BLaER1 treated with 17β-estradiol and CSF1 and Interleukin-3, amounts not matched to agents 10 nM and 100 nM (cell line): ENCODE results near the gene DCBLD1.

ENCODE experiments used
- H3K27ac ChIP-seq, 11 experiments: shearing (Covaris generic); formaldehyde crosslinking; 2 replicates each; pipeline ENCODE4 v1.8.1; 2022
- H3K27me3 ChIP-seq, 11 experiments: shearing (Covaris generic); formaldehyde crosslinking; 2 replicates each; pipeline ENCODE4 v1.8.1; 2022
- H3K36me3 ChIP-seq, 11 experiments: shearing (Covaris generic); formaldehyde crosslinking; 2 replicates each; pipeline ENCODE4 v1.8.1; 2022
- H3K4me1 ChIP-seq, 10 experiments: shearing (Covaris generic); formaldehyde crosslinking; 2 replicates each; pipeline ENCODE4 v1.8.1; 2022
- H3K4me2 ChIP-seq, 11 experiments: shearing (Covaris generic); formaldehyde crosslinking; 2 replicates each; pipeline ENCODE4 v1.8.1; 2022
- H3K4me3 ChIP-seq, 10 experiments: shearing (Covaris generic); formaldehyde crosslinking; 2 replicates each; pipeline ENCODE4 v1.8.1; 2022
- H3K9ac ChIP-seq, 11 experiments: shearing (Covaris generic); formaldehyde crosslinking; 2 replicates each; pipeline ENCODE4 v1.8.1; 2022
- H3K9me3 ChIP-seq, 11 experiments: shearing (Covaris generic); formaldehyde crosslinking; replicated peaks in 1 of 11; 2 replicates each; pipeline ENCODE4 v1.8.1; 2022
- H4K20me1 ChIP-seq, 11 experiments: shearing (Covaris generic); formaldehyde crosslinking; 2 replicates each; pipeline ENCODE4 v1.8.1; 2022
- Cebpa-rat ChIP-seq, 11 experiments: shearing (Covaris generic); IDR thresholded peaks; 2 replicates each; pipeline ENCODE4 v1.8.1; 2022

Gene DCBLD1

GRCh38 chr6:117481278-117481925 lies 1.1 kb upstream of the DCBLD1 start:
- Histone ChIP-seq H3K4me2 (no peak overlapping the region), H3K27ac (no peak overlapping the region), H3K36me3 (no peaks in the 10 kb centered on the region), H3K27me3 (peaks cover 39 to 51% (median 46%) of the 10 kb centered on the region in 11 experiments), H3K4me1 (peaks cover 0 to 9% (median 7%) of the 10 kb centered on the region in 10 experiments; a peak in 10 of 20 replicates), H4K20me1 (no peaks in the 10 kb centered on the region; a peak in 1 of 22 replicates), H3K9ac (no peak overlapping the region), H3K4me3 (no peak overlapping the region), H3K9me3 (peaks cover 0 to 14% (median 7%) of the 10 kb centered on the region in 11 experiments; a peak in 13 of 22 replicates)
- TF ChIP-seq Cebpa-rat (IDR thresholded peaks at IDR 0.05): no peak

DNA sequence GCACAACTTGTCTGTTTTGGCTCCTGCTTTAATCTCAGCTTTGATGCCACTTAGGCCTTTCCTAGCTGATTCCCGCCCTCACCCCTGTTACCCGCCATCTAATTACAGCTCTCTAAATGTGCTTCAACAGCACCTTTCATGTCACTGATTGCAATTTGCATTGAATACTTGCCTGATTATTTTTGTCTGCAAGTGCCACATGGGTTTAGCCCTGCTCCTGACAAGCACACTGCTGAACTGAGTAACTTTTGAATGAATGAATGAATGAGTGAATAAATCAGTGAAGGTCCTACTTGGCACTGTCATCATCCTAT lies 591 bp upstream of the DCBLD1 start:
- Histone ChIP-seq H3K27me3 (peaks cover 39 to 53% (median 46%) of the 10 kb centered on the region in 11 experiments), H3K4me3 (peak overlapping the region in 1 of 10 experiments; percentile 57; a peak in 1 of 20 replicates), H3K36me3 (no peaks in the 10 kb centered on the region), H3K4me2 (no peak overlapping the region), H4K20me1 (no peaks in the 10 kb centered on the region; a peak in 1 of 22 replicates), H3K9me3 (peaks cover 0 to 14% (median 7%) of the 10 kb centered on the region in 11 experiments; a peak in 13 of 22 replicates), H3K27ac (no peak overlapping the region), H3K9ac (no peak overlapping the region), H3K4me1 (peaks cover 0 to 9% (median 7%) of the 10 kb centered on the region in 10 experiments; a peak in 10 of 20 replicates)
- TF ChIP-seq Cebpa-rat (IDR thresholded peaks at IDR 0.05): no peak

- peak overlapping the region; percentile 26 to 76 (median 70) for H3K9ac ChIP-seq
- H3K4me2 ChIP-seq: peak overlapping the region; percentile 70 to 94 (median 90)
- peaks cover 39 to 53% (median 46%) of the 10 kb centered on the region in 11 experiments for H3K27me3 ChIP-seq
- peaks cover 0 to 9% (median 7%) of the 10 kb centered on the region in 10 experiments; a peak in 10 of 20 replicates for H3K4me1 ChIP-seq
- H4K20me1 ChIP-seq: no peaks in the 10 kb centered on the region; a peak in 1 of 22 replicates
- TF ChIP-seq Cebpa-rat (IDR thresholded peaks at IDR 0.05): no peak
- peak overlapping the region; percentile 56 to 74 (median 64) for H3K4me3 ChIP-seq
- H3K9me3 ChIP-seq: peaks cover 0 to 16% (median 7%) of the 10 kb centered on the region in 11 experiments; a peak in 13 of 22 replicates
- peak overlapping the region in 6 of 11 experiments; percentile 15 to 75 (median 50); a peak in 12 of 22 replicates for H3K27ac ChIP-seq
- H3K36me3 ChIP-seq: no peaks in the 10 kb centered on the region
Observed at GRCh38 chr6:117483004-117483644, 650 bp downstream of the DCBLD1 start.

DNA sequence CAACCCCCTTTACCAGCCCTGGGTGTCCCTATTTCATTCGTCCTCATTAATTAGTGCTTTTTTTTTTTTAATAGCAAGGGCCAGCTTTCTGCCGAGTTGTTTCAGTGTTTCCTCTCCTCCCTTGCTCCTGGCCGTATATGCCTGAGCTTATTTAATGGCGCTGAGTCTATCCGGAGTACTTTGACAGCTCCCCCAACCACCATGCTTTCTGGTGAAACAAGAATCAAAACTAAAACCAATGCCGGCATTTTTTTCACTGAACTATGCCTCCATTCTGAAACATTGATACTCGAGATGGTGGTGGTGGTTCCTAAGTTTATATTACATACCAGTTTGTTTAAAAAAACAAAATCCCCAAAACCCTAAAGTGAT lies 1.2 kb downstream of the DCBLD1 start:
- Histone ChIP-seq H3K27ac (peak overlapping the region in 4 of 11 experiments; percentile 45 to 75 (median 60); a peak in 6 of 22 replicates), H4K20me1 (no peaks in the 10 kb centered on the region; a peak in 1 of 22 replicates), H3K36me3 (no peaks in the 10 kb centered on the region), H3K9me3 (peaks cover 0 to 16% (median 7%) of the 10 kb centered on the region in 11 experiments; a peak in 13 of 22 replicates), H3K27me3 (peaks cover 39 to 53% (median 46%) of the 10 kb centered on the region in 11 experiments), H3K4me1 (peaks cover 0 to 9% (median 7%) of the 10 kb centered on the region in 10 experiments; a peak in 10 of 20 replicates), H3K4me2 (peak overlapping the region; percentile 70 to 94 (median 90)), H3K4me3 (peak overlapping the region; percentile 56 to 74 (median 64)), H3K9ac (peak overlapping the region in 10 of 11 experiments; percentile 26 to 76 (median 72); a peak in 17 of 22 replicates)
- TF ChIP-seq Cebpa-rat (IDR thresholded peaks at IDR 0.05): no peak

DNA sequence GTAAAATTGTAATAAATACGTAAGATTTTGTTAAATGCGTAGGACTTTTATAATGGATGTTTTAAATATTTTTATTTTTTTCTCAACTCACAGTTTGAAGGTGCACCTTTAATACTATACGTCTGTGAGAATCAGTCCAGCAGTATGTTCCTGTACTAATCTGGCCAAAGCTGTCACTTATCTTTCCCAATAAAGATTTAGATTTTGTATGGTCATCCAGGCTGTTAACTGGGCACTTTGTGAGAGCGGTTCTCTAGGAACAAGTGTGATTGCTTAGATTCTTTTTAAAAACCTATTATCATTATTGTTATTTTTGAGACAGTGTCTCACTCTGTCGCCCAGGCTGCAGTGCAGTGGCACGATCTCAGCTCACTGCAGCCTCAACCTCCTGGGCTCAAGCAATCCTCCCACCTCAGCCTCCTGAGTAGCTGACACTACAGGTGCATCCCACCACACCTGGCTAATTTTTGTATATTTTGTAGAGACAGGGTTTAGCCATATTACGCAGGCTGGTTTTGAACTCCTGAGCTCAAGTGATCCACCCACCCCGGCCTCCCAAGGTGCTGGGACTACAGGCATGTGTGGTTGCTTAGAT lies 1.7 kb downstream of the DCBLD1 start:
- H3K27me3 ChIP-seq: peaks cover 39 to 53% (median 46%) of the 10 kb centered on the region in 11 experiments
- no peak for TF ChIP-seq Cebpa-rat (IDR thresholded peaks at IDR 0.05)
- peak overlapping the region in 4 of 11 experiments; percentile 88 to 94 (median 94); a peak in 7 of 22 replicates for H3K4me2 ChIP-seq
- no peaks in the 10 kb centered on the region for H3K36me3 ChIP-seq
- 0 out of 22 replicates have a peak overlapping the region, but pooled peaks of 1 of the 11 experiments have one; percentile 74 for H3K9ac ChIP-seq
- H3K4me3 ChIP-seq: peak overlapping the region in 3 of 10 experiments; percentile 63 to 72 (median 72); a peak in 1 of 20 replicates
- peaks cover 0 to 16% (median 7%) of the 10 kb centered on the region in 11 experiments; a peak in 13 of 22 replicates for H3K9me3 ChIP-seq
- H3K4me1 ChIP-seq: peaks cover 0 to 9% (median 7%) of the 10 kb centered on the region in 10 experiments; a peak in 10 of 20 replicates
- H4K20me1 ChIP-seq: no peaks in the 10 kb centered on the region; a peak in 1 of 22 replicates
- H3K27ac ChIP-seq: no peak overlapping the region

- TF ChIP-seq Cebpa-rat (IDR thresholded peaks at IDR 0.05): no peak
- no peak overlapping the region for H3K27ac ChIP-seq
- H3K4me2 ChIP-seq: no peak overlapping the region
- no peak overlapping the region for H3K9ac ChIP-seq
- H3K36me3 ChIP-seq: no peaks in the 10 kb centered on the region
- H3K4me3 ChIP-seq: no peak overlapping the region
- H4K20me1 ChIP-seq: no peaks in the 10 kb centered on the region; a peak in 1 of 22 replicates
- peaks cover 39 to 53% (median 46%) of the 10 kb centered on the region in 11 experiments for H3K27me3 ChIP-seq
- H3K4me1 ChIP-seq: peaks cover 0 to 9% (median 7%) of the 10 kb centered on the region in 10 experiments; a peak in 10 of 20 replicates
- peaks cover 0 to 16% (median 7%) of the 10 kb centered on the region in 11 experiments; a peak in 13 of 22 replicates for H3K9me3 ChIP-seq
Observed at GRCh38 chr6:117485433-117485832, 3.0 kb downstream of the DCBLD1 start.

DNA sequence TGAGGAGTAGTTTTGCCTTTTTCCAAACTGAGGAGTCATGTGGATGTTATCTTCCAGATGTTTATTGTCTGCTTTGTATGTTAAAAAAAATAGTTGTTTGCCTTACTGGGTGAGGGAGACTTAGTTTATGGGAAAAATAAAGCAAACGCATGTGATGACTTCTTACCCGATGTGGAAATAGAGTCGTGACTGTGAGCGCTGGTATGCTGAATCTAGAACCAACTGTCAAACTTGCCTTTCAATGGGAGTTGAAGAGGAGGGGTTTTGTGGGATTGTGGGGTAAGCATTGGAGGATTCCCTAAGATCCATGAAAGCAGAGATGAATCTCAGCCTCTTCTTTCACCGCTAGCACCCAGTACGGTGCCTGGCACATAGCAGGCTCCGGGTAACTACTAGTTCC lies 5.3 kb downstream of the DCBLD1 start:
- no peaks in the 10 kb centered on the region for H3K36me3 ChIP-seq
- H3K27me3 ChIP-seq: peaks cover 24 to 35% (median 28%) of the 10 kb centered on the region in 11 experiments
- H3K4me2 ChIP-seq: no peak overlapping the region
- TF ChIP-seq Cebpa-rat (IDR thresholded peaks at IDR 0.05): no peak
- no peak overlapping the region for H3K9ac ChIP-seq
- H3K9me3 ChIP-seq: peaks cover 0 to 5% (median 0%) of the 10 kb centered on the region in 11 experiments; a peak in 2 of 22 replicates
- H3K27ac ChIP-seq: no peak overlapping the region
- no peak overlapping the region for H3K4me3 ChIP-seq
- peaks cover 0 to 9% (median 7%) of the 10 kb centered on the region in 10 experiments; a peak in 10 of 20 replicates for H3K4me1 ChIP-seq
- no peaks in the 10 kb centered on the region for H4K20me1 ChIP-seq

- no peaks in the 10 kb centered on the region for H4K20me1 ChIP-seq
- no peak overlapping the region for H3K4me2 ChIP-seq
- H3K27ac ChIP-seq: no peak overlapping the region
- TF ChIP-seq Cebpa-rat (IDR thresholded peaks at IDR 0.05): no peak
- no peaks in the 10 kb centered on the region for H3K36me3 ChIP-seq
- no peak overlapping the region for H3K4me3 ChIP-seq
- H3K9ac ChIP-seq: no peak overlapping the region
- H3K9me3 ChIP-seq: 0 out of 22 replicates have a peak, but pooled peaks cover 0 to 5% (median 0%) of the 10 kb centered on the region in 11 experiments
- H3K4me1 ChIP-seq: peaks cover 0 to 6% (median 0%) of the 10 kb centered on the region in 10 experiments; a peak in 7 of 20 replicates
- H3K27me3 ChIP-seq: peaks cover 12 to 23% (median 16%) of the 10 kb centered on the region in 11 experiments
Observed at GRCh38 chr6:117489003-117489402, 6.5 kb downstream of the DCBLD1 start.
